BJ (cell line): ENCODE data around the gene UPK1B. TPM values are rescaled to one million over a fixed set of nuclear protein-coding genes. Genes with fewer than 3 reads are reported as not detected.
"Not testable (repeated sequence)": the region's sequence is repeated elsewhere in the genome, so short reads cannot be mapped to it uniquely, and the experiment has no call there.

Source experiments
- CTCF ChIA-PET: fragments of 350-600 bp; formaldehyde crosslinking; extraction: SDS; loops from one replicate; lab custom pipeline; 2021; ENCODE audit warnings: antibody characterized with exemption, inconsistent platforms; lab: Yijun Ruan, JAX
- POLR2A ChIA-PET: fragments of 300-600 bp; sonication (Branson Sonifier 250); formaldehyde crosslinking; extraction: SDS; loops from one replicate; lab custom pipeline; 2021; ENCODE audit warnings: antibody characterized with exemption; lab: Charles Lee
- DNase-seq: peaks from one replicate; pipeline ENCODE4 v3.0.0-alpha.2; 2011; ENCODE audit warnings: low read depth
- H3K27me3 ChIP-seq: 2 replicates; pipeline ENCODE4 v1.6.0; 2011; ENCODE audit warnings: low read length; ENCODE audit not compliant: control insufficient read depth, insufficient read depth
- H3K36me3 ChIP-seq: 2 replicates; pipeline ENCODE4 v1.5.1; 2011; ENCODE audit warnings: low read length; ENCODE audit not compliant: control insufficient read depth, insufficient read depth
- H3K4me3 ChIP-seq: 2 replicates; pipeline ENCODE4 v1.5.1; 2011; ENCODE audit warnings: low read depth, mild to moderate bottlenecking, control low read depth, low read length
- CTCF ChIP-seq: IDR thresholded peaks from 2 replicates; pipeline ENCODE4 v1.5.1; 2011; ENCODE audit warnings: low read depth, mild to moderate bottlenecking, control low read depth, inconsistent platforms, low read length, moderate library complexity; ENCODE audit not compliant: insufficient read depth
- polyA plus RNA-seq: library from polyadenylated mRNA; depleted of rRNA; stranded (reverse); fragments of >200 nt; gene quantifications from 2 replicates; pipeline ENCODE4 v1.2.3, GENCODE V29; 2011

UPK1B gene
- polyA plus RNA-seq, 1 experiment = not detected

- POLR2A ChIA-PET = no interaction called here
Observed at GRCh38 chr3:119160815-119161214, 12.6 kb upstream of the UPK1B start.

GRCh38 chr3:119161240-119161639, 12.2 kb upstream of the UPK1B start:
- ChIA-PET POLR2A (no interaction called here), CTCF (interaction anchor here (0.8 to 1.2 kb wide), 2 partner anchors 15 to 80 kb away, joined by 3 to 5 read pairs; partner anchors contain the start of gene TEX55)
- DNase-seq = no peak
- no peak overlapping the region for H3K4me3 ChIP-seq
- no peak for TF ChIP-seq CTCF
- no peaks in the 10 kb centered on the region for H3K36me3 ChIP-seq
- H3K27me3 ChIP-seq = no peaks in the 10 kb centered on the region

More at GRCh38 chr3:119160815-119161214, 12.6 kb upstream of the UPK1B start:
- CTCF ChIA-PET = interaction anchor here (1.2 kb wide), 1 partner anchor 80 kb away, joined by 3 read pairs; no protein-coding TSS in a partner anchor
- DNase-seq = no peak
- Histone ChIP-seq H3K4me3 (no peak overlapping the region), H3K27me3 (no peaks in the 10 kb centered on the region), H3K36me3 (no peaks in the 10 kb centered on the region)
- TF ChIP-seq CTCF = no peak

GRCh38 chr3:119164745-119165144, 8.7 kb upstream of the UPK1B start:
- DNase-seq, H3K36me3 ChIP-seq, H3K4me3 ChIP-seq, POLR2A ChIA-PET, H3K27me3 ChIP-seq: not testable (repeated sequence)
- CTCF ChIA-PET = interaction anchor here (0.6 kb wide), 1 partner anchor 282 kb away, joined by 3 read pairs; no protein-coding TSS in a partner anchor

- no peak for TF ChIP-seq CTCF
- CTCF ChIA-PET = no interaction called here
Observed at GRCh38 chr3:119170821-119171220, 2.6 kb upstream of the UPK1B start.

GRCh38 chr3:119175872-119176756, 2.7 kb downstream of the UPK1B start:
- ChIA-PET POLR2A (no interaction called here), CTCF (no interaction called here)
- DNase-seq = no peak
- Histone ChIP-seq H3K4me3 (no peak overlapping the region), H3K27me3 (no peaks in the 10 kb centered on the region), H3K36me3 (no peaks in the 10 kb centered on the region)
- no peak for TF ChIP-seq CTCF

More at GRCh38 chr3:119170821-119171220, 2.6 kb upstream of the UPK1B start:
- Histone ChIP-seq H3K4me3 (no peak overlapping the region), H3K36me3 (no peaks in the 10 kb centered on the region), H3K27me3 (no peaks in the 10 kb centered on the region)
- DNase-seq = no peak
- POLR2A ChIA-PET = no interaction called here
